HTR-8/SVneo (cell line): ENCODE data around the gene FGF4.
A peak's percentile ranks its signal among the peaks of the same experiment; 100 is the strongest.
"Not testable (repeated sequence)": the region's sequence is repeated elsewhere in the genome, so short reads cannot be mapped to it uniquely, and the experiment has no call there.

Experiments
- DNase-seq: peaks from one replicate; pipeline ENCODE4 v3.0.0; 2011; ENCODE audit warnings: low spot score, mixed read lengths; ENCODE audit not compliant: insufficient read length
- FAIRE-seq: peaks from 2 replicates; lab custom pipeline; 2011; peaks lifted over from hg19 to GRCh38; lab: Jason Lieb, UNC

The FGF4 gene

GRCh38 chr11:69774354-69775162 is 583 bp downstream of the FGF4 start:
- no peak for DNase-seq
- no peak for FAIRE-seq

- no peak for DNase-seq
- no peak for FAIRE-seq
Measured at GRCh38 chr11:69773626-69774353, 1.4 kb downstream of the FGF4 start.

DNA sequence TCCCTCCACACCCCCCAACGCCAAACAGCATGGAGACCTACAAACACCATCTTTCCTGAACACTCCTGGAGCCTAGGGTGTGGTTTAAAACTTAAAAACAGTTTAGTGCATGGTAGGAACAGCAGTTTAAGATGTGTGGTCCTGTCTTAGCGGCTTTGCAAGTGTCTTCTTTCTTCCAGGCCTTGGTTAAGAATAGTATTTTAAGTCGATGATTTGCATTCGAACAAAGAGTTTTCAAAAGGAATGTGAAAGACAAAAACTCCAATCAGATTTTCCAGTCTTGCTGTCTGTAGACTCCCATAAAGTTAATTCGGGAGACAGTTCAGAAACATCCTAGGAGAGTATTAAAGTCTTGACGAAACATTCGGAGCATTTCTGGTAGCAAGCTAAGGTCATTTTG is 3.7 kb downstream of the FGF4 start:
- FAIRE-seq: peak; percentile 38
- no peak for DNase-seq

- FAIRE-seq: no peak
Measured at GRCh38 chr11:69770540-69770939, 4.6 kb downstream of the FGF4 start.

GRCh38 chr11:69765498-69765995 is 9.6 kb downstream of the FGF4 start:
- no peak for FAIRE-seq
- DNase-seq: no peak

More at GRCh38 chr11:69770540-69770939, 4.6 kb downstream of the FGF4 start:
- DNase-seq: no peak

- FAIRE-seq, DNase-seq: not testable (repeated sequence)
Measured at GRCh38 chr11:69764918-69765317, 10.2 kb downstream of the FGF4 start.

DNA sequence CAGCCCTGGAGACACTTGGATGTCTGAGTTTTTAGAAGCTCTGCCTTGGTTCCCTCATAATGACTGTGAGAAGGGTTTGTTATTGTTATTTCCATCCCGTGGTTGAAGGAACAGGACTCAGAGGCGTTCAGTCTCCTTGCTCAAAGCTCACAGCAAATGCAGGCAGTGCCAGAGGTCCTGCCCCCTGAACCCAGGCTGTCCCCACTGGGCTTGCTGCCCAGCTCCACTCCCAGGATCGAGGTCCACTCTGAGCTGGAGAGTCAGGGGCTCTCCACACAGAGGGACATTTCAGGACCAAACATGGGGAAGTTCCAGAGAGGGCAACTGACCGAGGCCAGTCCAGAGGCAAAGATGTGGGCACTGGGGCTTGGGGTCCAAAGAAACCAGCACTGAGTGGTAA is 14.8 kb downstream of the FGF4 start:
- no peak for DNase-seq
- no peak for FAIRE-seq

DNA sequence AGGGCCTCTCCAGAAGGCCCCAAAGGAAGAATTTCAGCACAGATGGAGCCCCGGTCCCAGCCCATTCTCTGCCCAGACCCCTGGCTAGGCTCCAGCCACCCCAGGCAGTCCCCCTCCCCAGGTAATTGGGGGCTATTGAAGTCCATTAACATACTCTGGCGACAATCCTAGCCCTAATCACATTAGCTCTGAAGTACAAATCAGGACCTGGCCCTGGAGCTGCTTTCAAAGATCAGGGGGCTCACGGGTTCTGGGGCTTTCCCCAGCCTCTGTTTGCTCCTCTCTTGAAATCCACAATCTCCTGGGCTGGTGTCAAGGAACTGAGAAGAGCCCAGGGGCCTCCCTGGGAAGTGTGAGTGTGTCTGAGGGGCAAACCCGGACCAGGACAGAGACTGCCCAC is 22.3 kb downstream of the FGF4 start:
- DNase-seq (no peak), FAIRE-seq (no peak)

GRCh38 chr11:69750875-69751597 is 24.1 kb downstream of the FGF4 start:
- DNase-seq (no peak), FAIRE-seq (no peak)

DNA sequence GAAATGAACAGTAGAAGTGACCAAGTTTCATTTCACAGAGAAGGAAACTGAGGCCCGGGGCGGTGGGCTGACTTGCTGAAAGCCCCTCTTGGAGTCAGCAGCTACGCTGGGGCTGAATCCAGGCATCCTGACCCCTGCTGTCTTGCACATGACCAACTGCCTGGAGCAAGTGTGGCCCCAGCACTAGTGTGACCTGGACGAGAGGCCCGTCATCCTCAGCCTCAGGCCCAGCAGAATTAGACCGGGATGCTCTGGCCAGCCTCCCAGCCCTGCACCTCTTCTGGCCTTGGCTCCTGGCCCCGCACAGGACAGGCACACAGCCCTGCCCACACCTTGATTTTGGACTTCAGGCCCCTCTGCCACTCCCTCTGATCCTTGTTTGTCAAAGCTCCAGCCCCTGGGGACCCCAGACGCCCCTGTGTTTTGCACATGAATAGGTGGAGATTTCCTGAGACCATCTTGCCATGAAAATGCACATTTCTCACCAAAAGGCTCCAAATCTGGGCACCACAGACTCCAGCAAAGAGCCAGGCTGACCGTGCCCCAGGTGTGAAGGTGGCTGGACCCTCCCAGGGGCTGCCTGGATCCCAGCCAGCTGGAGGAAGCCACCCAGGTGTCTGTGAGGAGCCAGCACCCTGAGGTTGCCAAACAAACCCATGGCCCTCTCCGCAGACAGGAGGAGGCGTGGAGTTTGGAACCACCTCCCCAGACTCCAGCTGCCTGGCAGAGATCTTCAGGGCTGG is 24.9 kb downstream of the FGF4 start:
- DNase-seq (no peak), FAIRE-seq (no peak)

DNA sequence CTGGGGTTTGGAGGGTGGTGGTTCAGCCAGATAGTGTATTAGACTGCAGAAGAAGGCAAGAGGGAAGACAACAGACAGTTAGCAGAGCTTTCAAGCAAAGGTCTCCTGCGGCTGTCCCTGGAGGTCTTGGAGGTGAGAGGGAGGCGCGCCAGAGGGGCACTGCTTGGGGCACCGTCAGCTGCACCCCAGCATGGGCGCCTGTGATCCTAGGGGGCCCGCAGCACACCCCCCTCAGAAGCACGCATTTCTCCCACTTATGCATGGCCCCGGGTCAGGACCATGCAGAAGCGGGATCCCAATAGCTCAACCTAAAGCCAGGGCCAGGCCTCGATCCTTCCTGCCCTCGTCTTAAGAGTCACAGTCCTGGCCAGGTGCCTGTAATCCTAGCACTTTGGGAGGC is 26.5 kb downstream of the FGF4 start:
- DNase-seq (no peak), FAIRE-seq (no peak)

DNA sequence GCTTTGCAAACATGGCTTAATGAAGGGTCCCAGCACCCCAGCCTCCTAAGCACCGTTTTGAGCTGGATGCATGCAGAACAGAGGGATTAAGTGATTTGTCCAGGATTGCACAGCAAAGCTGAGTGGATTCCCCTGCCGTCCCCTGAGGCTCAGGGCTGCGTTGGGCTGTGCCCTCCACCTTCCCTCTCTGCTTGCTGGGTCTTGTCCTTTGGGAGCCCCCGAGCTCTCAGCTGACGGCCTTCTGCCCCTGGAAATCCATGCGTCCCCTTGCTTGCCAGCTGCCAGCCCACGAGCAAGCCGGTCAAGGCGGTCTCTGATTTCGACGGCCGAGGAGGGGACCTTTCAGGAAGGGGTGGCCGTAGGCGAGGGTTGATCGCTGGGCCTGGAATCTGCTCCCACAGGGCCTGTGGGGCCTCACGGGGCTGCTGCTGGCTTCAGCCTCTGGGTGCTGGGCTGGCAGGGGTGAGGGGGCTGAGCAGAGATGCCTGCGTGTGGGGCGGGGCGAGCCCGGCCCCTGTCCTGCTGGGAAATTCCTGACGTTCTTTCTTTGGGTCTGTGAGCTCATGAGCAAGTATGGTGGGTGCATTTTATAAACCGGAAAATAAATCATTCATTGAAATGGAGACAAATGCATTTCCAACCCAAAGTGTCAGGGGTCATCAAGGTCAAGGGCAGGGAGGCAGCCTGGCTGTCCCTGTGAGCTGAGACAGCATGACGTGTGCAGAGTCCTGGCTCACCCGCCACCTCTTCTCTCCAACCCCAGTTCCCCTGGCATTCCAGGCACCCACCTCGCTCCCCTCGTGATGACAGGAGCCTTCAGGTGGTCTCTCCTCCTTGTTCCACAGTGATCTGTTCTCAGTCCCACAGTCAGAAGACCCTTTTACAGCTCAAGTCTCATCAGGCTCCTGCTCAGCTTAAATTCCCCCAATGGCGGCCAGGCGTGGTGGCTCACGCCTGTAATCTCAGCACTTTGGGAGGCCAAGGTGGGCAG is 28.1 kb downstream of the FGF4 start:
- FAIRE-seq (peak; percentile 69), DNase-seq (peak; percentile 59)

DNA sequence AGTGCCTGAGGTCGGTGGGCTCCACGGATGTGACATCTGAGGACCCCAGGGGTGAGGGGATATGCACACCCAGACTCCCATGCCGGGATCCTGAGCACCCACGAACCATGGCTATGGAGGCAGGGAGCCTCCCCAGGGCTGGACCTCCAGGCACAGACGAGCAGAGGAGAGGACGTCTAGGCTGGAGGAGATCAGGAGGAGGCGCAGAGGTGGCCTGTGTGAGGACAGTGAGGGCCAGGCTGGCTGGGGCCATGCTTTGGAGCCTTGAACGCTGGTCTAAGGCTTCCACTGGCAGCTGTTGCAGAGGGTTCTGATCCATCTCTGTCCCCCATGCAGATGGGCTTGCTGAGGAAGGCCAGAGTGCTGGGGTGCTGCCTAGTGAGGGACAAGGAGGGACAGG is 29.0 kb downstream of the FGF4 start:
- no peak for FAIRE-seq
- no peak for DNase-seq

DNA sequence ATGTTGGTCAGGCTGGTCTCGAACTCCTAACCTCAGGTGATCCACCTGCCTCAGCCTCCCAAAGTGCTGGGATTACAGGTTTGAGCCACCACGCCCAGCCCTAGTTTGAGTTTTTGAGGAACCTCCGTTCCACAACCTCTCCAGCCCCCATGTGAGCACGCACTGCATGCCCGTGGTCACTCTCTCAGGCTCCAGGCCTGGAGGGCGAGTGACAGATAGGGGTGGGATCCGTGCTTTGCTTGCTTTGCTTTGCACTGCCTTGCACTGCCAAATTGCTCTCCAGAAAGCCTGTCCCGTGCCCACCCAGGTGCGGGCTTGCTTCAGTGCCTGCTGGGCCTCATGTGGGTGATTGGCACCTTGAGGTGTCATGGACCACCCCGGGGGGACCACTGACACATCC is 29.9 kb downstream of the FGF4 start:
- no peak for FAIRE-seq
- DNase-seq: no peak

GRCh38 chr11:69744435-69744834 is 30.7 kb downstream of the FGF4 start:
- DNase-seq: peak; percentile 87
- peak; percentile 90 for FAIRE-seq

- FAIRE-seq (no peak), DNase-seq (no peak)
Measured at GRCh38 chr11:69734841-69735240, 40.3 kb downstream of the FGF4 start.

GRCh38 chr11:69734367-69734766 is 40.8 kb downstream of the FGF4 start:
- FAIRE-seq (no peak), DNase-seq (no peak)

DNA sequence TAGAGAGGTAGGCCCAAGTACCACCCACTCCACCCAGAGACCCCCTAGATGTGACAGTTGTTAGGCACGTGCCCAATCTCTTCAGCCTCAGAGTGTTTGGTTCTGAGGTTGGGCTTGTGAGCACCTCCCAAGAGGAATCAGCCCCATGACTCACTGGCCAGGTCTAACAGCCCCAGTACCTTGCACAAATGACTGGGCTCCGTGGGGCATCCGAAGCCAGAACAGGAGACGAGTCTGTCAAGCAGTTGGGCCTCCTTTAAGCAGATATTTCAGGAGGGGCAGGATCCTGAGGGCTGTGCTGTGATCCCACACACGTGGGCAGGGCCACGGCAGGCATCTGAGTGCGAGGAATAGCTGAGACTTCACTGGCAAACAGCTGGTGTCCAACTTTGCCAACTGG is 42.2 kb downstream of the FGF4 start:
- FAIRE-seq: no peak
- DNase-seq: no peak

GRCh38 chr11:69731110-69731509 is 44.0 kb downstream of the FGF4 start:
- DNase-seq (no peak), FAIRE-seq (no peak)
